Measurements from ENCODE around the gene LYZL2. TPM values are rescaled to one million over a fixed set of nuclear protein-coding genes. Genes with fewer than 3 reads are reported as not detected.

The LYZL2 gene
- total RNA-seq, 4 donors from 2014 or later, result not detected

- no peak for TF ChIP-seq CTCF (IDR thresholded peaks at IDR 0.05; ENCODE audit: low read depth)
These were observed 33.5 kb downstream of the LYZL2 start for GRCh38 chr10:30596013-30596412.

- TF ChIP-seq CTCF (IDR thresholded peaks at IDR 0.05; ENCODE audit: low read depth), result no peak
These were observed 35.5 kb downstream of the LYZL2 start for GRCh38 chr10:30594077-30594476.

GRCh38 chr10:30591249-30591670 is 38.3 kb downstream of the LYZL2 start:
- no peak for TF ChIP-seq CTCF (IDR thresholded peaks at IDR 0.05; ENCODE audit: low read depth)

- no peak for TF ChIP-seq CTCF (IDR thresholded peaks at IDR 0.05; ENCODE audit: low read depth)
These were observed 40.1 kb downstream of the LYZL2 start for GRCh38 chr10:30589441-30589840.

- TF ChIP-seq CTCF (IDR thresholded peaks at IDR 0.05; ENCODE audit: low read depth), result no peak
These were observed 42.0 kb downstream of the LYZL2 start for GRCh38 chr10:30587522-30588031.

- no peak for TF ChIP-seq CTCF (IDR thresholded peaks at IDR 0.05; ENCODE audit: low read depth)
These were observed 42.7 kb downstream of the LYZL2 start for GRCh38 chr10:30586828-30587227.

GRCh38 chr10:30583778-30584415 is 45.7 kb downstream of the LYZL2 start:
- TF ChIP-seq CTCF (IDR thresholded peaks at IDR 0.05; ENCODE audit: low read depth), result no peak

All from subcutaneous adipose tissue (tissue), 4 donors.